SW480 (cell line): ENCODE measurements around the gene DACT2.
A peak's percentile ranks its signal among the peaks of the same experiment; 100 is the strongest.
"Not testable (repeated sequence)": the region's sequence is repeated elsewhere in the genome, so short reads cannot be mapped to it uniquely, and the experiment has no call there.

Source experiments
- DNase-seq: peaks from one replicate; pipeline ENCODE4 v3.0.0-alpha.2; 2016; ENCODE audit warnings: low spot score

The DACT2 gene

GRCh38 chr6:168319279-168320111 lies at the start of gene DACT2:
TSS of gene DACT2 (minus strand) at chr6:168319777. CDS start at chr6:168319633, 144 bp downstream.
- peak; percentile 1 for DNase-seq

GRCh38 chr6:168368936-168369335 lies 49.4 kb upstream of the DACT2 start:
- DNase-seq, result no peak

GRCh38 chr6:168368066-168368820 lies 48.7 kb upstream of the DACT2 start:
- DNase-seq, result no peak

- DNase-seq, result no peak
Measured at GRCh38 chr6:168367285-168367751, 47.7 kb upstream of the DACT2 start.

GRCh38 chr6:168366473-168366872 lies 46.9 kb upstream of the DACT2 start:
- DNase-seq, result no peak

- DNase-seq, result no peak
Measured at GRCh38 chr6:168365422-168366165, 46.0 kb upstream of the DACT2 start.

- DNase-seq, result no peak
Measured at GRCh38 chr6:168364793-168365421, 45.3 kb upstream of the DACT2 start.

- DNase-seq, result no peak
Measured at GRCh38 chr6:168363811-168364792, 44.5 kb upstream of the DACT2 start.

GRCh38 chr6:168363302-168363701 lies 43.7 kb upstream of the DACT2 start:
- no peak for DNase-seq

- DNase-seq, result no peak
Measured at GRCh38 chr6:168362276-168362990, 42.9 kb upstream of the DACT2 start.

GRCh38 chr6:168361766-168362165 lies 42.2 kb upstream of the DACT2 start:
- DNase-seq, result no peak

GRCh38 chr6:168359794-168360193 lies 40.2 kb upstream of the DACT2 start:
- no peak for DNase-seq

GRCh38 chr6:168358842-168359420 lies 39.4 kb upstream of the DACT2 start:
- no peak for DNase-seq

GRCh38 chr6:168356872-168357271 lies 37.3 kb upstream of the DACT2 start:
- DNase-seq, result not testable (repeated sequence)

- peak; percentile 60 for DNase-seq
Measured at GRCh38 chr6:168355716-168356522, 36.3 kb upstream of the DACT2 start.

GRCh38 chr6:168354338-168354737 lies 34.8 kb upstream of the DACT2 start:
- no peak for DNase-seq

- DNase-seq, result no peak
Measured at GRCh38 chr6:168353041-168353440, 33.5 kb upstream of the DACT2 start.

GRCh38 chr6:168352096-168352495 lies 32.5 kb upstream of the DACT2 start:
- DNase-seq, result no peak

- no peak for DNase-seq
Measured at GRCh38 chr6:168349718-168350210, 30.2 kb upstream of the DACT2 start.
